Breast epithelium (tissue), 3 donors: ENCODE results near the gene HDAC8.

Experiments
- CTCF ChIP-seq, 3 donors: fragments of 450-650 bp; IDR thresholded peaks; one replicate each; pipeline ENCODE4 v1.5.1; 2016 to 2017; ENCODE audit warnings: antibody characterized with exemption in 3 of 3, mild to moderate bottlenecking in 3 of 3, moderate library complexity in 3 of 3
- POLR2A ChIP-seq: fragments of 450-650 bp; IDR thresholded peaks from one replicate; pipeline ENCODE4 v1.6.1; 2016; ENCODE audit warnings: antibody characterized with exemption, mild to moderate bottlenecking, moderate library complexity
- POLR2AphosphoS5 ChIP-seq, 3 donors: sonication (generic); formaldehyde crosslinking; IDR thresholded peaks; one replicate each; pipeline ENCODE4 v1.6.1; 2017; ENCODE audit warnings: antibody characterized with exemption in 3 of 3

- TF ChIP-seq CTCF (IDR thresholded peaks at IDR 0.05) = no peak
- TF ChIP-seq POLR2A = no peak
- no peak for TF ChIP-seq POLR2AphosphoS5 (IDR thresholded peaks at IDR 0.05)
Measured at GRCh38 chrX:72470532-72471223, 102.0 kb downstream of the HDAC8 start.
